Measurements from ENCODE around the gene NEDD4L. TPM values are rescaled to one million over a fixed set of nuclear protein-coding genes. Genes with fewer than 3 reads are reported as not detected.
A peak's percentile ranks its signal among the peaks of the same experiment; 100 is the strongest.

NEDD4L gene
- total RNA-seq, 1 donor from 2014 or later = 152 TPM

DNA sequence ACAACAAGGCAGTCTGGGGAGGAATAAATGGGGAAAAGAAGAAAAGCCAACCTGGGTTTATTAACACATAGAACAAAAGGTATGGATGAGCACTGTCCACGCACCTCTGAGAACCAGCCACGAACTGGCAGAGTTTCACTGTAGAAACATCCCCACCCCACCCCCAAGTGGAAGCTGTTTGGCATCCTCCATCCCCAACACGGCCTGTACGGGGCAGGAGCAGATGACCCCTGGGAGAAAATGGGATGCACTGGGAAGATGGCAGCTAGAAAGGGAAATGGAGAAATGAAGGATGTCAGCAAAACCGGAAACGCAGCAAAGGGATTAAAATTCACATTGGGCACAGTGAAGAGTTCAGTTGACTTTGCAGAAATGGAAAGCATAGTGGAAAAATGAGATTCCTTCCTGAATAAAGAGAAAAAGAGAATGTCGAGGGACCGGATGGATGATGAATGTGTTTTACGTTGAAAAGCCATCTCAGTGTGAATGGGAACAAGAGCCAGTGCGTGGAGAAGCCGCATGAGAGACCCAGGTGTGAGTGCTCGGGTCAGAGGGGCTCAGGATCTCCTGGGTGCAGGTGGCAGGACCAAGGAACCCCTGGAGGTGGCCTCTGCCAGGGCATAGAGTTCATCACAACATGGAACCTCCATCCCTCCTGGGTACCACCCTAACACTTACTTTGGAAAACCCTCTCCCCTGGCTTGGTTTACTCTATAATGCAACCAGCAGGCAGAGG, 337.8 kb downstream of the NEDD4L start:
- DNase-seq = no peak

DNA sequence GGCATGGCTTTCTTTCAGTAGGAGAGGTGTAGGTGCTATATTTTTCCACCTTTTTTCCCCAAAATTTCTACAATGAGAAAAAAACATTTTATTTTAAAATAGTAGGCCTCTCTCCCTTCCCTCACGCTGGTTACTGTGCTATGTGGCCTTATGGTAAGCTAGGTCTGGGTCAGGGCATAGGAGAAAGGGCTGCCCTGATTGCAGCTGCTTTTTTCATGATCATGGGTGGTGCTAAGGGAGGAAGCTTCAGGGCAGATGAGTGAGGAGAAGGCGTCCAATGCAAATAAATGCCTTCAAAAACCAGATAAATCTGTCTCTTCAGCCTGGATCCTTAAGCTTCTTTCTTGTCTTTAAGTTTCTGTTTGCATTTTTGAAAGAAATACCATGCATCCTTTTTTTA, 338.4 kb downstream of the NEDD4L start:
- no peak for DNase-seq

DNA sequence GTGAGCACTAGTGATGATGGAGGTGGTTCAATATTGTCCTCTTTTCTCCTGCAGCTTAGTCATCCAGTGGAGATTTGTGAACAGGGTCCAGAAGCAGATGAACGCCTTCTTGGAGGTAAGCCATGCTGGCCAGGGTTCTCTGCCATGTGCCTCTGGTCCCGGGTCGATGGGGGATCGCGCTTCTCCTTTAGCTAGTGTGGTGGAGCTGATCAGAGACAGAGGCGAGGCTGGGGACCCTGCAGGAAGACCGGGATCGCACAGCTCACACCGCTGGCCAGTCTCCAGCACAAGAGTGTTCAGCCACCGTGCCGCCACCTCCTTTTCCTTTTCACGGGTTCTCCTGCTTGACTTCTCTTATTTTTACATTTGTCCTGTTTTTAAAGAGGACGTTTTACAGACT, 341.4 kb downstream of the NEDD4L start:
- DNase-seq = peak; percentile 18

DNA sequence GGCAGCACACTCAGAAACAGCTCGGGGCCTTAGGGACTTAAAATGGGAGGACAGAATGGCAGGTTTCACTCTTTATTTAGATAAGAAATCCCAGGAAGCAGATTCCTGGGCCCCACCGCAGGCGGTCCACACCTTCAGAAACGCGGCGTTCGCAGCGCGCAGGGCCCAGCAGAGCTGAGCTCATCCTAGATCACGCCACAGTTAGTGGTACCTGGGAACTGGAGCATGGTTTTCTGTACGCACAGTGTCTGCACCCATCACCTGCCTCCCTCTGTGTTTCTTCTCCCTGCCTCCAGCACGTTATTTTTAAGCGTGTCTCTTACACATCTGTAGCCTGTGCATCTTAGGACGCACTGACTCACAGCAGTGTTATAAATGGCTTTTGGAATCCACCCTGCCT, 342.8 kb downstream of the NEDD4L start:
- peak; percentile 55 for DNase-seq

DNA sequence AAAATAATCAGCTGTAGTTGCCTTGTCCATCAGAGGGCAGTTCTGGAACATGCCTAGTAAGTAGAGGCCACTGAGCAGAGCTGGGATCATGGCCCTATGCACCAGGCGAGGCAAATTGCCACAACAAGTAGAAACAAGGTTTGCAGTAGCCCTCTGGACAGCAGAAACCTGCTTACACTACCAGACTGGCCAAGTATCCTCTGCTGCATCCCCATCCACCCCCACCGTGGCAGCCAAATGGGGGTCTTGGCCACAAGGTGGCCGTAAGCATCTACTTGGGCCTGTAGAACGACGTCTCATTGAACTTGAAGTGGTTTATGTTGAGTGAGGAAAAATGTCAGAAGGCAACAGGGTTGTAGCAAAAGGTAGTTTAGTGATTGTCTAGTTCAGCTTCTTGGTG, 343.7 kb downstream of the NEDD4L start:
- no peak for DNase-seq

DNA sequence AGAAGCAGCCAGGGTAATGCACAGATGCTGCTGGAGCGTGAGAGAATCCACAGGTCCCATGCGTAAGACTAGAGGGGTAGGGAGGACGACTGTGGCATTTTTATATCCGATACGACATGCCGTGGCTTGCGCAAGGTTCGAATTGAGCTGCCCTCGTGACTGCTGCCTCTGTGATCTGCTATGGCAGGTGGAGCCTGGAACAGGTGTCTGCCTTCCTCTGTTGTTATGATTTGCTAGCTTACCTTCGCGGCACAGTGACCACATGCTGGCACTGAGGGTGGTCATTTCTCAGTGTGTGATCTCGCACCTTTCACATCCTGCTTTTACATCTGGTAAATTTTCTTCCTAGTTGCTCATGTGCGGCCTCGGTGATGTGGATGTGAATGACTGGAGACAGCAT, 344.7 kb downstream of the NEDD4L start:
- DNase-seq = no peak

DNA sequence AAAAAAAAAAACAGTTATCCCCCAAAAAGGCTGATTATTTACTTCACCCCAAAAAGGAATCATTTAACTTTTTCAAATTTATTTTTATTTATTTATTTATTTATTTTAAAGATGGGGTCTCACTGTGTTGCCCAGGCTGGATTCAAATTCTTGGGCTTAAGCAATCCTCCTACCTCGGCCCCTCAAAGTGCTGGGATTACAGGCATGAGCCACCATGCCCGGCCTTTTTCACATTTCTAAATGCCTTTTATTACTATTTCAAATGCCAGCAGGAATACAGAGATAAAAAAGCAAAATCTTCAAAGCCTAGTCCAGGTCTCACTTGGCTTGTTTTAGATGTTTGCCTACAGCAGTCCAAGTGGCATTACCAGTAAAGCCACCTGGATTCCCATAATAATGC, 345.7 kb downstream of the NEDD4L start:
- no peak for DNase-seq

DNA sequence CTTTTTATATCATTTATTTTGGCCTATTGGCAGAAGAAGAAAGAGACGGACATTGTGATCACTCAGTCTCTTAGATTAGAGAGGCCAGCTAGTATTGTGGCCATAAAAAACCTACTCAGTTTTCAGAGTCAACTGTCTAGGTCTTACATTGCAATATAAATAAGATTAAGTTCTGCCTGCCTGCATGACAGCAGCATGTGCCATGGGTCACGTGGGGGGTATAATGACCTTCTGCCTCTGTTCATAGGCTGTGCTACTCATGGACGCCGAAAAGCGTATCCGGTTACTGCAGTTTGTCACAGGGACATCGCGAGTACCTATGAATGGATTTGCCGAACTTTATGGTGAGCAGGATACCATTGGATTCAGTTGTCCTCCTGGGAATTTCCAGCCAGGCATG, 346.4 kb downstream of the NEDD4L start:
- DNase-seq = no peak

DNA sequence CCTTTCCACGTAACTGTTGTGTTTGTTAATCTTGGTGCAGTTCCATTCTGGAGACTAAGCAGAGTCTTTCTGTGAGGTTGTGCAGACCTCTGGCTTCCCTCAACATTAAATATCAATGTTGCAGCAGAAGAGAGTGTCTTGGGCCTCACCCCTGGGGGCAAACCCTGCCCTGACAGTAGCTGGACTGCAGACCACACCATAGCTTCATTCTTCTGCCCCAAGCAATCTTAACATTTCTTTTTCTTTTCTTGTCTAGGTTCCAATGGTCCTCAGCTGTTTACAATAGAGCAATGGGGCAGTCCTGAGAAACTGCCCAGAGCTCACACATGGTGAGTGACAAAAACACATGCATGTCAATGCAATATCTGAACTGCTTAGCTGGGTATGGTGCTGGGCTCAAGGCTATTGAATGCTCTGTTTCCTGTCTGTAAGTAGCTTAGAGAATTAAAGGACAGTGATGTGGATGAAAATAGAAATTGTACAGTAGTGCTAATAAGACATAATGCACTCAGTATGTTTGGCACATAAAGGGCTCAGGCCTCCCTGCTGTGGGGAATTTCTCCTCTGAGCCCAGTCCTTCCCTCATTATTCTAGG, 347.3 kb downstream of the NEDD4L start:
- no peak for DNase-seq

DNA sequence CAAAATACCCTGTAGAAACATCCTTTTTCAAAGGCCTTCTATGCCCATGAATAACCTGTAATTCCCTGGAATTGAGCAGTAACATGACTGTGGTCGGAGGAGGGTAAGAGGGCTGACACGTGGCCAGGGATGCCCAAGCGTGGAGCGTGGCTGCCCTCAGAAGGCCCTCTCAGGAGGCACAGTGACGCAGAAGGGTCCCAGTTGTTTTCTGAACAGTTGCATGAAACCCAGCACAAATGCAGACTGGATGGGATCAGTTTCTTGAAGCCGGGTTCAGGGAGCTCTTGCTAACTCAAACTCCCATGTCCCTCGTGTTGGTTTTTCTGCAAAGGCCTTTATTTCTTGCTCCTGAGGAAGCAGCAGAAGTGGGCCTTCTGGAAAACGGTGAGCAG, 347.9 kb downstream of the NEDD4L start:
- DNase-seq = no peak

DNA sequence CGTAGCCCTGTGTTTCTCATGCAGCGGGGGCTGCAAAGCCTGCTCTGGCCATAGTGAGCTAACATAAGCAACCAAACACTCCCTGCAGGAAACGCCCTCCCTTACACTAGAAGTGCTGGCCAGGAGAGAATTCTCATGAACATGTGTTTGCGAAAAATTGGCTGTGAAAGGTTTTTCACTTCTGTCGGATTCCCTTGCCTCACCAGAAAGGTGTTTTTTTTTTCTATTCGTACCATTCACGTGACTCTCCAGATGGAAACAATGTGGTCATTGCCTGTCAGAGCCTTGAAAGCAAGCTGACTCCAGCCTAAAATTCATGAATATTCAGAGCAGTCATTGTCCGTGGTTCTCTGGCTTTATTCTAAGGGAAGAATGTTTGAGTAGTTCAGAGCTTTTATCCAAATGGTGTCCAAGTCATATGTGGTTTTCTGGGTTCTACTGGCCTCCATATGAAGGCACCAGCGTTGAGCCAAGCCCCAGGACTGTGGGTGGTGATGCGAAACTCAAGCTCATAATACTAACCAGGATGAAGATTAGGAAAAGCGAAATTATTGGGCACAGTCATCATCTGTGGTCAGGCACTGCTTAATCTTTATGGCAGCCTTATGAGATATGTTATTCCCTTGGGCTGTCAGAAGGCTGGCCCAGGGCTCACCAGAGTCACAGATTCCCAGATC, 348.4 kb downstream of the NEDD4L start:
- DNase-seq = peak; percentile 24

DNA sequence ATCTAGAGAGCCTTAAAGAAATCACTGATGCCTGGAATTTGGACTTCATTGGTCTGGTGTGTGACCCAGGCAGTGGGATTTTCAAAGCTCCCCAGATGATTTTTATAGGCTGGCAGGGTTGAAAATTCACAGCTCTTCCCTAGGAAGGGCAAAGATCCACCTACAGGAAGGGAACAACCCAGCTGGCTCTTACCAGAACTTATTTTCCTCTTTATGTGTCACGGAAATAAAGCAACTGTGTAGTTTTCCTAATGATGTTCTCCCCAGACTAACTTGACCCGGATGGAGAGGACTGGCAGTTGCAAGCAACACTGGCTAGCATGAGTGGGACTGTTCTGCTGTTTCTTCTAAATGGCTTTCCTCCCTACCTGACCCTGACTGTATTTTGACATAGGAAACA, 349.3 kb downstream of the NEDD4L start:
- DNase-seq = no peak

DNA sequence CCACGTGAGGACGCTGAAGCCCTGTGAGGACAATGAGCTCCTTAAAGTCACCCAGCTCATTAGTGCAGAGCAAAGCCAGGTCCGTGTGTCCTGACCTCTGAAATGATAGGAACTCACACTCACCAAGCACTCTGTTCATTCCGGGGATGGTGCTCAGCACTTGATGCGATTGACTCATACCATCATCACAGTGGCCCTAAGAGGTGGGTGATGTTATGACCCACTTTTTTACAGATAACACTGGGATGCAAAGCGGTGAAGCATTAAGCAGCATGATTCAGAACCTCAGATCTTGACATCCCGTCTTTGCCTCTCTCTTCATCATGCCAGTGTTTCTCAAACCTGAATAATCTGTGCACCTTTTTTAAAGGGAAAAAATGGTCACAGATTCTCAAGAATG, 350.0 kb downstream of the NEDD4L start:
- DNase-seq = no peak

DNA sequence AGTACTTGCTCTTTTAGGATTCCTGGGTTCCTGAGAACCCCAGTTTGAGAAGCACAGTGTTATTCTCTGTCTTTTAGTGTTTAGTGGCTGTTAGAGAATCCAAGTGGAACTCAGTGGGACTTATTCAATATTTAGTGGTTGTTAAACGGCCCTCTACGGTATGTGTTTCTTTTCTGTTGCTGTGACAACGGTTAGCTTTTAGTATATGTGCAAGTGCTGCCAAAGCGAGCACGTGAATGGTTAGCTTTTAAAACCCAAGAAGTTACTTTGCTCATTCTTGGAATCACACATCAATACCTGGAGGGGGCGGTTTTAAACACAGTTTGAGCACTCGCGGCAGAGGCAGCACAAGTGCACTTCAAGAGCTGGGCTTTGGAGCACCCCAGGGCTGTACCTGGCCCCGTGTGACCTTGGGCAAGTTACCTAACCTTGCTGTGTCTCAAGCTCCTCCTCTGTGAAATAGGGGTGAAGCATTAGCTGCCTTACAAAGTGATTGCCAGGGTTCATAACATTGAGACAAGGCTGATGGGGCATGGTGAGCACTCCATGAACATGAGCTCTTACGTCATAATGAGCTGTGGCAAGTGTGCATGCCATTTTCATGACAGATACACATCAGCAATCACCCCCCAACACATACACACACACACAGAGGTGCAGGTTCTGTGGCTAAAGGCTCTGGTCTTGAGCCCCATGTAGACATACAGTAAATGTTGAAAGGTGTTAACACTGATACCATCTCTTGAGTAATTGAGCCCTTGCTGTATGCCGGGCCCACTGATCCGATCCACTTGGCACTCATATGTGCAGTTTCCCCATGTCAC, 350.8 kb downstream of the NEDD4L start:
- no peak for DNase-seq

DNA sequence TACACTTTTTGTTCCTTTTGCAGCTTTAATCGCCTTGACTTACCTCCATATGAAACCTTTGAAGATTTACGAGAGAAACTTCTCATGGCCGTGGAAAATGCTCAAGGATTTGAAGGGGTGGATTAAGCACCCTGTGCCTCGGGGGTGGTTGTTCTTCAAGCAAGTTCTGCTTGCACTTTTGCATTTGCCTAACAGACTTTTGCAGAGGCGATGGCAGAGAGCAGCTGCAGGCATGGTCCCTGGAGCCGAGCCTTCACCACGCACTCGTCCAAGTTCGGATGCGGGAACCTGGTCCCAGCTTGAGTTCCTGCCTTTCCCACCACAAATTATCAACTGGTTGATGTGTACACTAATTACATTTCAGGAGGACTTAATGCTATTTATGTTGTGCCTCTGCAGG, 352.1 kb downstream of the NEDD4L start:
- DNase-seq = no peak

DNA sequence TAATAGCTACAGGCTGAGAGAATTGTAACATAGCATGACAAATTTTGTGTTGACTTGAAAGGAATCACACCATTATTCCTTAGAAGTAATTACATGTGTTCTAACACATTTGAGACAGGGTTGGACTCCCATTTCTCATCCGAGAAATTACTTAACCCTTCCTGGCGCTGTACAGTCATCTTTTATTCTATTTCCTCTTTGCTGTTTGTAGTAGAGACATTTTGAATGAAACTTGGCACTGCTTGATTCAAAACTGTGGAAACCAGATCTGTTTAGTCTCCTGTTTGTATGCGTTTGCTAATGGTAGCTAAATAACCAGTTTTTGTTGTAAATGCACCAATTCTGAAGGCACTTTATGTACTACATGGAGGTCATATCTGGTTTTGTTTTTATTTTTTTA, 352.9 kb downstream of the NEDD4L start:
- DNase-seq = no peak

DNA sequence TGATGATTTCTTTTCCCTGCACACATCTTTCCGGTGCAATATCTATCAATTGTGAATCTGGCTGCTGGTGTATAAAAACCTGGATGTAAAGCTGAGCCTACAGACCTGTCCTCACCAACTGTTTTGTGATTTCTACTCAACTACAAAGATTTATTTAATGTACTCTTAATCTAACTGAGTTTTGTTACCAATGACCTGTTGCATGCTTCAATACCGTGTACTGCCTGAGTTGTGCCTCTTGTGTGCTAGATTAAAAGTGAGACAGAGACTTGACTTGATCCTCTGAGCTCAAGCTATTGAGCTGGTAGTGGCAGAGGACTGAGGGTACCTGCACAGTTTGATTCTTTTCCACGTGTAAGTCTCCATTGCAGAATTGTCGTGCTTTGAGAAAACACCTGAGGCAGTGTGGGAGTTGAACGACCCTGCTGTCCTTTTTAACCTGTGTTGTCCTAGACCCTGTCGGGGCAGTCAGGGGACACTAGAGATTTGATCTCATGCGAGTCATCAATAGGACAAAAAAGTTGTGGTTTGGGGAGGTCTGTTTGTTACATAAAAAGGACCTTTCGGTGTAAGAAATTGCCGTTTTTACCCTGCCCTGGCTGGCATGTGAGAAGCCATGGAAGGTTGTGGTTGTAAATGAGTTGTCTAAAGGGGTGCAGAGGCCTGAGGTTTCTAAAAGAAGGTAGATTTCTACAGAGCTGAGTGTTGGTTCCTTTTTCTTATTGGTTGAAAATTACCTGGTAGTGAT, 353.5 kb downstream of the NEDD4L start:
- DNase-seq = no peak

DNA sequence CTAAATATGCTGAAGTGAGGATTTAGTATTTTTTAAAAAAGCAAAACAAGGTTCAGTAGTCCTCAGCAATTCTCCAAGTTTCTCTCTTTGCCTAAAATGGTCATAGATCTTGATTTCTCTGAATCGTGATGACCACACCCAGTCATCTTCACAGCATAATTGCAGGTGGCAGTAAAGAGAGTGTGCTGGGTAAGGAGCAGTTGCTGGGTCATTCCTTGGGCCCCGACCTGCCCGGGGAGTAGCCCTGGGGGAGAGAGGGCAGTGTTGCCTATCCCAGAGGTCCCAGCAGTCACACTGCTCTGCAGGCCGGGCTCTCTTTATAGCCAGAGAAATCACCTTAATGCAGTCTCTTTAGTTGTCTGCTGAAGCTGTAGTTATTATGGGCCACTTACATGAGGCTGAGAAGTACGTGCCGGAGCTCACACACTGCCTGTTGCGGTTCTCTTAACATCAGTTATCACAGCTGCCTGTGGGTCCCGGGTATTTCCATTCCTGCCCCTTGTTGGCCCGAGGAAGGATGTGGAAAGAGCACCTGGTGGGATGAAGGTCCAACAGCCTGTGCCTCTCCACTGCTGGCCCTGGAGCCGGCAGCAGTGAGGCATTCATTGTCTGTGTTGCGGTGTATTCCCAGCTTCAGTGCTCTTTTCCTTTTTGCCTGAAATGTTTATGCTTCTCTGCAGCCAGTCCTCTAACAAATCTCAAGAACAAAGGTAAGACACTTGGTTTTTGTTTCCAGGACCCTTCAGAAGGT, 354.8 kb downstream of the NEDD4L start:
- DNase-seq = no peak

DNA sequence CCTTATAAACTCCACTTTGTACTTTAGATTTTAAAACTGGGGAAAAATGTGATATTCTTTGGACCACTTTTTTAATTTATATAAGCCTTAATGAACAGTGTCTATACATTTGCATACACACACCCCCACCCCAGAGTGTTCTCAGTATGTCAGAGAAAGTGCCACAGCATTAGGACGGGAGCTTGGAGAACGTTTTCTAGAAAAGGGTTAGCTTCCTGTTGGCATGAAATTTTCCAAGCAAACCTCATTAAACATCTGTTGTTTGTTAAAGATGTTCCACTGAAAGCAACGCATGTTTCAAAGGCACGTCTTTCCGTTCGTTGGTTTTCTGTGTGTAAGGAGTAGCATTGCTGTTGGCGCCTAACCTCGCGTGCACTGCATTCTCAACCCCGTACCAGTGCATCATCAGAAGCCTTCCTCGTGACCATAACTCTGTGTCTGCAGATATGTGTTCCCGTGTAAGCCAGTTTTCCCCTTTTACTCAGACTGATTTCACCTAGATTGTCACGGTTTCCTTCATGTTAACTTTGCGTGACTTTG, 356.4 kb downstream of the NEDD4L start:
- no peak for DNase-seq

DNA sequence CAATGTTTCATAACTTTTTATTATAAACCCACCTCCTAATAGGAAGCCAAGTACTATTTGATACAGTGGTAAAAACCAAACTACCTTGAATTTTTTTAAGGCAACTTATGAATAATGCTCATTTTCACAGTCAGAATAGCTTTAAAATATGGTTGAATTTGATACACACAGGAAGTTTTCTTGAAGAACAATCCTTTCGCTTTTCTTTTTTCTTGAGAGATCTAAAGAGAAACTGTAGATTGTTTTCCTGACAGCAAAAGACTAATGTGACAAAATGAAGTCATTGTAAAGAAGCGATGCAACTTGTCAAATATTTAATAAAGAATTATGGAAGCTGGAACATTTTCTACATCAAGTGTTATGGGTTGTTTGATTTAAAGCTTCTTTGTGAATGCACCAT, 357.2 kb downstream of the NEDD4L start:
- DNase-seq = no peak

DNA sequence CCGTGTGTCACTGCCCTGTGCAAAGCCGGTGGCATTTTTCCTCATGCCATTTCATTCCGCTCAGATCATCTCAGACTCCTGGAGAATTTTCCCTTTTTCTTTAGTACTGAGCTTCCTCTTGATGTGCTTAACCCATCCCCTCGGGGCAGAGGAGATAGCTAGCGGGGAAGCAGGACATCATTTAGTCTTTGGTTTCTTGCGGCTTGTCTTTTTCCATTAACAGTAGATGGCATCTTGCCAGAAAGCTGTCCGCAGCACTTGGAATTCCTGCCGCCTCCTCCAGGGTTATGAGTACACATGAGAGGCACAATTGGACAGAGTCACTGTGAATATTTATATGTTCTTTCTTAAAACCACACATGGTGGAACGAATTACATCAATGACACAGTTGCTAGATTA, 358.2 kb downstream of the NEDD4L start:
- DNase-seq = no peak
